ENCODE measurements around the gene ARPIN. TPM values are rescaled to one million over a fixed set of nuclear protein-coding genes. Genes with fewer than 3 reads are reported as not detected.

ARPIN gene
- total RNA-seq, 1 experiment from 2014 or later: 3.5 TPM

- H3K36me3 Mint-ChIP-seq: no peaks in the 10 kb centered on the region
- CTCF ChIA-PET: interaction anchor here (1.0 kb wide), 1 partner anchor 29 kb away, joined by 3 read pairs; no protein-coding TSS in a partner anchor
- POLR2A ChIA-PET: no interaction called here
- no peak overlapping the region for H3K27ac Mint-ChIP-seq
- ATAC-seq: no peak
- no peaks in the 10 kb centered on the region for H3K4me1 Mint-ChIP-seq
- no peaks in the 10 kb centered on the region for H3K9me3 Mint-ChIP-seq
- no peaks in the 10 kb centered on the region; the same call in 1 of the 2 replicates for H3K27me3 Mint-ChIP-seq (ENCODE audit: low read depth)
- no peak overlapping the region for H3K4me3 Mint-ChIP-seq
- DNase-seq (ENCODE audit: low spot score): no peak
- TF ChIP-seq JUN (CRISPR knock-in tag; IDR thresholded peaks at IDR 0.05): no peak
- no peak for TF ChIP-seq ATF1 (CRISPR knock-in tag; IDR thresholded peaks at IDR 0.05)
- no peak for TF ChIP-seq ZNF423 (CRISPR knock-in tag; IDR thresholded peaks at IDR 0.05)
- TF ChIP-seq ZBTB43 (CRISPR knock-in tag; IDR thresholded peaks at IDR 0.05): no peak
- no peak for TF ChIP-seq ATF6 (CRISPR knock-in tag; IDR thresholded peaks at IDR 0.05)
- no peak for TF ChIP-seq CDX4 (CRISPR knock-in tag; IDR thresholded peaks at IDR 0.05; ENCODE audit: borderline replicate concordance)
- no peak for TF ChIP-seq GTF2I (CRISPR knock-in tag; conservative IDR thresholded peaks at IDR 0.05)
- TF ChIP-seq MXD4 (CRISPR knock-in tag; IDR thresholded peaks at IDR 0.05; ENCODE audit: borderline replicate concordance): no peak
- no peak for TF ChIP-seq FOXJ3 (CRISPR knock-in tag; IDR thresholded peaks at IDR 0.05; ENCODE audit: borderline replicate concordance)
- no peak for TF ChIP-seq ZNF219 (CRISPR knock-in tag; IDR thresholded peaks at IDR 0.05; ENCODE audit: borderline replicate concordance)
- TF ChIP-seq EMX1 (CRISPR knock-in tag; IDR thresholded peaks at IDR 0.05): no peak
- TF ChIP-seq ZMAT4 (CRISPR knock-in tag; IDR thresholded peaks at IDR 0.05): no peak
- no peak for TF ChIP-seq MAX (CRISPR knock-in tag; IDR thresholded peaks at IDR 0.05)
- no peak for TF ChIP-seq ERG (CRISPR knock-in tag; IDR thresholded peaks at IDR 0.05)
- no peak for TF ChIP-seq ZNF317 (CRISPR knock-in tag; IDR thresholded peaks at IDR 0.05; ENCODE audit: borderline replicate concordance, low read depth)
- no peak for TF ChIP-seq ATF2 (CRISPR knock-in tag; IDR thresholded peaks at IDR 0.05; ENCODE audit: borderline replicate concordance, low read depth)
Observed at GRCh38 chr15:89904519-89904918, 8.2 kb downstream of the ARPIN start.

GRCh38 chr15:89903858-89904130, 9.0 kb downstream of the ARPIN start:
- TF ChIP-seq SOX15 (CRISPR knock-in tag; IDR thresholded peaks at IDR 0.05): no peak
- TF ChIP-seq NFATC4 (CRISPR knock-in tag; IDR thresholded peaks at IDR 0.05): no peak
- TF ChIP-seq ZNF532 (CRISPR knock-in tag; IDR thresholded peaks at IDR 0.05; ENCODE audit: borderline replicate concordance): no peak
- no peak for TF ChIP-seq MLX (CRISPR knock-in tag; IDR thresholded peaks at IDR 0.05)
- no peak for TF ChIP-seq CBFB (CRISPR knock-in tag; IDR thresholded peaks at IDR 0.05; ENCODE audit: low read depth)
- no peak for TF ChIP-seq PRRX2 (CRISPR knock-in tag; IDR thresholded peaks at IDR 0.05)
- TF ChIP-seq ATF1 (CRISPR knock-in tag; IDR thresholded peaks at IDR 0.05): no peak
- no peak for TF ChIP-seq ELF4 (CRISPR knock-in tag; IDR thresholded peaks at IDR 0.05; ENCODE audit: low read depth)
- no peak for TF ChIP-seq JAZF1 (CRISPR knock-in tag; IDR thresholded peaks at IDR 0.05)
- DNase-seq (ENCODE audit: low spot score) (no peak), ATAC-seq (no peak)
- H3K4me3 Mint-ChIP-seq: no peak overlapping the region
- ChIA-PET CTCF (interaction anchor here (1.0 kb wide), 1 partner anchor 29 kb away, joined by 3 read pairs; no protein-coding TSS in a partner anchor), POLR2A (no interaction called here)
- no peaks in the 10 kb centered on the region; the same call in 1 of the 2 replicates for H3K27me3 Mint-ChIP-seq (ENCODE audit: low read depth)
- no peaks in the 10 kb centered on the region for H3K4me1 Mint-ChIP-seq
- no peak overlapping the region for H3K27ac Mint-ChIP-seq
- no peaks in the 10 kb centered on the region for H3K9me3 Mint-ChIP-seq
- no peaks in the 10 kb centered on the region for H3K36me3 Mint-ChIP-seq
